Measurements from ENCODE around the gene S1PR3.

Gene S1PR3

DNA sequence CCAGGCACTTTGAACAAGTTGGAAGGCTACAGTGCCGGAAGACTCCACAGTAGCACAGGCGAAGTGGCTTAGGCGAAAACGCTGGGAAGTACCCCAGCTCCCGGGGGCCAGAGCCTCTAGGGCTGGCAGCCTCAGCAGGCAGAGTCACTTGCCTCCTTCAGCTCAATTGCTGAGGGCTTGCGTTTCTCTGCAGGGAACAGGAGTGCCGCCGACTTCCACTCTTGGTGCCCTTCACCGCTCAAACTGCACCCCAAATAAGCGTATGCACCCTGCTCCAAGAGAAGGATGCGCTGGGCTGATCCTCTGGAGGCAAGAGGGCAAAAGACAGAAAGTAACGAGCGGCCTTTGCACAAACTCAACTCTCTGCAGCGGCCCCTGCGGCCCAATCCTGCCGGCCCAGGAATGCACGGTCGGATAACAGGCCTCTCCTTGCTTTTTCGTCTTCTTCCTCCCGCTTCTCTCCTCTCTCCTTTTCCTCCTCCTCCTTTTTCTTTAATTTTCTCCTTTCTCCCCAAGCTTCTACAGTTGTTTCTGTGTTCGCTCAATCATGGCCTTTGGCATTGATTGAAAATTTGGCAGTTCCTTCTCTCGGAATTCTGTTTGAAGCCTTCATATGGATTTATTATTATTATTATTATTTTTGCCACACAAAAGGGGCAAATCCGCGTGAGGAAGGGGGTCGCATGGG, 1.1 kb upstream of the S1PR3 start:
- DNase-seq (ENCODE audit: extremely low spot score), result no peak
- POLR2A ChIA-PET, result no interaction called here
- CTCF ChIA-PET, result no interaction called here
- no peak for TF ChIP-seq BHLHE40 (IDR thresholded peaks at IDR 0.05; ENCODE audit: borderline replicate concordance)
- no peak for TF ChIP-seq ELF4 (IDR thresholded peaks at IDR 0.05)
- TF ChIP-seq L3MBTL2 (conservative IDR thresholded peaks at IDR 0.05), result no peak
- TF ChIP-seq ARNT (IDR thresholded peaks at IDR 0.05), result no peak
- TF ChIP-seq FOXM1 (IDR thresholded peaks at IDR 0.05; ENCODE audit: borderline replicate concordance), result no peak
- no peak for TF ChIP-seq SUZ12 (IDR thresholded peaks at IDR 0.05)
- TF ChIP-seq, protein P1, sequence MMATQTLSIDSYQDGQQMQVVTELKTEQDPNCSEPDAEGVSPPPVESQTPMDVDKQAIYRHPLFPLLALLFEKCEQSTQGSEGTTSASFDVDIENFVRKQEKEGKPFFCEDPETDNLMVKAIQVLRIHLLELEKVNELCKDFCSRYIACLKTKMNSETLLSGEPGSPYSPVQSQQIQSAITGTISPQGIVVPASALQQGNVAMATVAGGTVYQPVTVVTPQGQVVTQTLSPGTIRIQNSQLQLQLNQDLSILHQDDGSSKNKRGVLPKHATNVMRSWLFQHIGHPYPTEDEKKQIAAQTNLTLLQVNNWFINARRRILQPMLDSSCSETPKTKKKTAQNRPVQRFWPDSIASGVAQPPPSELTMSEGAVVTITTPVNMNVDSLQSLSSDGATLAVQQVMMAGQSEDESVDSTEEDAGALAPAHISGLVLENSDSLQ (IDR thresholded peaks at IDR 0.05), result no peak
- no peak for TF ChIP-seq FOXA1 (IDR thresholded peaks at IDR 0.05)
- TF ChIP-seq FOXK2 (IDR thresholded peaks at IDR 0.05), result no peak
- TF ChIP-seq ZNF384 (IDR thresholded peaks at IDR 0.05), result no peak
- TF ChIP-seq TARDBP (IDR thresholded peaks at IDR 0.05), result no peak
- TF ChIP-seq NFRKB (IDR thresholded peaks at IDR 0.05), result no peak
- no peak for TF ChIP-seq CTBP1 (IDR thresholded peaks at IDR 0.05; ENCODE audit: borderline replicate concordance)

DNA sequence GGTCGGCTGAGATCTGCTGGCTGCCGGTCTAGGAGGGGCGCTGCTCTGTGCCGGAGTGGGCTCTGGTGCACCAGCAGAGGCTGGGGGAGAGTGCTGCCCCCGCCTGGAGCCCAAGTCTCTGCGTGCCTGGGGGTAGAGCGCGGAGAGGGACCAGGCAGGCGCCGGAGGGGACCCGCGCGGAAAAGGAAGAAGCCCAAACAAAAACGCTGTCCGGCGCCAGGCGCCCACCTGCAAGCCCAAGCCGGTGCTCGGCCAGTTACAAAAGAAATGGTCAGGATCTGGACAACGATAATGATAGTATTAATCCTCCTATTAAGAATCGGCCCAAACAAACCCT, 571 bp upstream of the S1PR3 start:
- ChIA-PET POLR2A (no interaction called here), CTCF (no interaction called here)
- TF ChIP-seq CTBP1 (IDR thresholded peaks at IDR 0.05; ENCODE audit: borderline replicate concordance) (no peak), ARNT (IDR thresholded peaks at IDR 0.05) (no peak), HDGF (IDR thresholded peaks at IDR 0.05; ENCODE audit: borderline replicate concordance) (no peak), BHLHE40 (IDR thresholded peaks at IDR 0.05; ENCODE audit: borderline replicate concordance) (no peak), FOXK2 (IDR thresholded peaks at IDR 0.05) (no peak)

DNA sequence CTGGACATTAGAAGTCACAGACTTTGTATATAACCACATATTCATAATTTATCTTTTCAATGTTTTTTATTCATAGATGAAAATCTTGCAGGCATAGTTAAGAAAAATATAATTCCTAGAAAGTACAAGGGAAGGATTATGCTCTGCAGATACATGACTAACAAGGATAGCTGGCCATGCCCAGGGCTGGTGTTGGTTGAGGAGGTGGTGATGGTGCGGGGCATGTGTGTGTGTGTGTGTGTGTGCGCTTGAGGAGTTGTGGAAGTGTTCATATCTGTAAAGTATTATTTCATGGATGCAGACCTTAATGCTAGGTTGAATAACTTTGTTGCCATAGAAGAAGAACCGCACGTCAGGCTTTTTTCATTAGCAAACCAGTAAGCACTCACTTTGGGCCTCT, 1.3 kb downstream of the S1PR3 start:
- no peak for DNase-seq (ENCODE audit: extremely low spot score)
- CTCF ChIA-PET, result no interaction called here
- TF ChIP-seq FOXK2 (IDR thresholded peaks at IDR 0.05) (no peak), FOXA1 (IDR thresholded peaks at IDR 0.05) (no peak), HDGF (IDR thresholded peaks at IDR 0.05; ENCODE audit: borderline replicate concordance) (no peak), TARDBP (IDR thresholded peaks at IDR 0.05) (no peak), LEF1 (IDR thresholded peaks at IDR 0.05; ENCODE audit: borderline replicate concordance) (no peak), BHLHE40 (IDR thresholded peaks at IDR 0.05; ENCODE audit: borderline replicate concordance) (no peak), L3MBTL2 (conservative IDR thresholded peaks at IDR 0.05) (no peak), FOXM1 (IDR thresholded peaks at IDR 0.05; ENCODE audit: borderline replicate concordance) (no peak), SUZ12 (IDR thresholded peaks at IDR 0.05) (no peak), ELF4 (IDR thresholded peaks at IDR 0.05) (no peak), ZNF384 (IDR thresholded peaks at IDR 0.05) (no peak), ARNT (IDR thresholded peaks at IDR 0.05) (no peak), NFRKB (IDR thresholded peaks at IDR 0.05) (no peak), SP1 (IDR thresholded peaks at IDR 0.05) (no peak), CTBP1 (IDR thresholded peaks at IDR 0.05; ENCODE audit: borderline replicate concordance) (no peak)
- TF ChIP-seq, protein P1 (IDR thresholded peaks at IDR 0.05), result no peak
- POLR2A ChIA-PET, result no interaction called here

More for the DNA sequence above, 571 bp upstream of the S1PR3 start:
- peak; percentile 42 for DNase-seq (ENCODE audit: extremely low spot score)

DNA sequence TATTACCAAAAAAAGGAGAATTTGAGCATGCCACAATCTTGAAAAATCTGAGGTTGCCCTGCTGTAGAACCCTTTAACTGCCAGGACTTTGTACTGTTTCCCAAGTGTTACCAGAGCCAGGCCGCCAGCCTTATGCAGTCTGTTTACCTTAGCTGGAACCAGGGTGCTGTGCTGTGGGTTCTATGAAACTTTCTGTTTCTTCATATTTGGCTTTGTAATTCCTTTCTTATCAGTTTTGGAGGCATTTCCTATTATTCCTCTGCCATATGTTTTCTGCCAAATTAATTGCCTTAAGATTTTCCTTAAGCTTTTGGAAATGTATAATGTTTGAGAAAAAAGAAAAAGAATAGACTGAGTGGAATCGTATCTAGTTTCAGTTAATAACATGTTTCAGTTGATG, 2.1 kb downstream of the S1PR3 start:
- TF ChIP-seq BHLHE40 (IDR thresholded peaks at IDR 0.05; ENCODE audit: borderline replicate concordance) (no peak), TARDBP (IDR thresholded peaks at IDR 0.05) (no peak), CTBP1 (IDR thresholded peaks at IDR 0.05; ENCODE audit: borderline replicate concordance) (no peak), L3MBTL2 (conservative IDR thresholded peaks at IDR 0.05) (no peak), ZNF384 (IDR thresholded peaks at IDR 0.05) (no peak), ELF4 (IDR thresholded peaks at IDR 0.05) (no peak), FOXA1 (IDR thresholded peaks at IDR 0.05) (no peak), FOXM1 (IDR thresholded peaks at IDR 0.05; ENCODE audit: borderline replicate concordance) (no peak), ARNT (IDR thresholded peaks at IDR 0.05) (no peak), SUZ12 (IDR thresholded peaks at IDR 0.05) (no peak)
- TF ChIP-seq, protein P1 (IDR thresholded peaks at IDR 0.05), result no peak
- CTCF ChIA-PET, result no interaction called here

DNA sequence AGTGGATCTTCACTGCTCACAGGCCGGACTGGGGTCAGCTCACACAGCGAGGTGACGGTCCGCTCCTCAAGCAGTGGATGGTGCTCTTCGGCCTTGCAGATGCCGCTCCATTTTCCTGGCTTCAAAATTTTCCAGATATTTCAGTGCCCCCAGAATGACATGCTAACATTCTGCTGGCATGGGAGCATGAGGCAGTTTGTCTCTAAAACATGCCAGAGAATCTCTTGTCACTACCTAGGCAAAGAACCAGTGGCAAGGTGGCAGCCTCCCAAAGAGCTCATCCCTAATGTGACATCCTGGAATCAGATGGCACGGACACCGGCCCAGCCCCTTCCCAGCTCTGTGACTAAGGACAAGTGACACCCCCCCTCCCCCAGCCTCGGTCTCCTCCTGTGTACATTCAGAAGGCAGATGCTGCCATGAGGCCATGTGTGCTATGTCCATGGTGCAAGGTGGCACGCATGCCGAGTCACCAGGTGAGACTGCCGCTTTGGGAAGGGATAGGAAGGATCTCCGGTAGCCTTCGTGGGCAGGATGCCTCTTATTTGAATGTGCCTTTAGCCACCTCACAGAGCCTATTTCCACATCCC, 2.7 kb downstream of the S1PR3 start:
- ChIA-PET CTCF (no interaction called here), POLR2A (no interaction called here)
- no peak for DNase-seq (ENCODE audit: extremely low spot score)
- no peak for TF ChIP-seq ELF4 (IDR thresholded peaks at IDR 0.05)
- no peak for TF ChIP-seq ARNT (IDR thresholded peaks at IDR 0.05)
- TF ChIP-seq ZNF384 (IDR thresholded peaks at IDR 0.05), result no peak
- TF ChIP-seq BHLHE40 (IDR thresholded peaks at IDR 0.05; ENCODE audit: borderline replicate concordance), result no peak
- no peak for TF ChIP-seq SP1 (IDR thresholded peaks at IDR 0.05)
- TF ChIP-seq LEF1 (IDR thresholded peaks at IDR 0.05; ENCODE audit: borderline replicate concordance), result no peak
- no peak for TF ChIP-seq L3MBTL2 (conservative IDR thresholded peaks at IDR 0.05)
- TF ChIP-seq TARDBP (IDR thresholded peaks at IDR 0.05), result no peak
- no peak for TF ChIP-seq FOXK2 (IDR thresholded peaks at IDR 0.05)
- no peak for TF ChIP-seq FOXA1 (IDR thresholded peaks at IDR 0.05)
- TF ChIP-seq CTBP1 (IDR thresholded peaks at IDR 0.05; ENCODE audit: borderline replicate concordance), result no peak
- TF ChIP-seq NFRKB (IDR thresholded peaks at IDR 0.05), result no peak
- no peak for TF ChIP-seq HDGF (IDR thresholded peaks at IDR 0.05; ENCODE audit: borderline replicate concordance)
- TF ChIP-seq SUZ12 (IDR thresholded peaks at IDR 0.05), result no peak
- TF ChIP-seq, protein P1 (IDR thresholded peaks at IDR 0.05), result no peak
- no peak for TF ChIP-seq FOXM1 (IDR thresholded peaks at IDR 0.05; ENCODE audit: borderline replicate concordance)

More for the DNA sequence above, 2.1 kb downstream of the S1PR3 start:
- DNase-seq (ENCODE audit: extremely low spot score), result no peak
- POLR2A ChIA-PET, result no interaction called here

All from HEK293T (cell line).